MM.1S (cell line): ENCODE data around the gene RAB11FIP4.

Experiments used
- DNase-seq: peaks from one replicate; pipeline ENCODE4 v3.0.0-alpha.2; 2015
- H2AFZ ChIP-seq: fragments of 300-600 bp; sonication (generic); 2 replicates; pipeline ENCODE4 v1.6.0; 2016; ENCODE audit warnings: antibody characterized with exemption, low read length
- H3F3A ChIP-seq: fragments of 300-600 bp; sonication (generic); 2 replicates; pipeline ENCODE4 v1.6.1; 2016; ENCODE audit warnings: mild to moderate bottlenecking, antibody characterized with exemption, low read length, moderate library complexity, mixed read lengths; ENCODE audit not compliant: insufficient read depth
- H3K27ac ChIP-seq: fragments of 300-600 bp; sonication (generic); 2 replicates; pipeline ENCODE4 v1.5.1; 2016; ENCODE audit warnings: mild to moderate bottlenecking, low read length
- H3K27me3 ChIP-seq: fragments of 300-600 bp; sonication (generic); replicated peaks from 2 replicates; pipeline ENCODE4 v1.6.0; 2016; ENCODE audit warnings: low read length; ENCODE audit not compliant: insufficient read depth
- H3K36me3 ChIP-seq: fragments of 300-600 bp; sonication (generic); replicated peaks from 2 replicates; pipeline ENCODE4 v1.6.1; 2016; ENCODE audit warnings: mild to moderate bottlenecking, low read length, mixed read lengths; ENCODE audit not compliant: insufficient read depth
- H3K4me1 ChIP-seq: fragments of 300-600 bp; sonication (generic); 2 replicates; pipeline ENCODE4 v1.6.1; 2016; ENCODE audit warnings: low read length, mixed read lengths
- H3K4me2 ChIP-seq: fragments of 300-600 bp; sonication (generic); 2 replicates; pipeline ENCODE4 v1.6.0; 2016; ENCODE audit warnings: low read depth, low read length
- H3K4me3 ChIP-seq: fragments of 300-600 bp; sonication (generic); 2 replicates; pipeline ENCODE4 v1.5.1; 2016; ENCODE audit warnings: low read length, mixed read lengths
- H3K79me2 ChIP-seq: fragments of 300-600 bp; sonication (generic); 2 replicates; pipeline ENCODE4 v1.6.1; 2016; ENCODE audit warnings: mixed run types, low read length, mixed read lengths
- H3K9ac ChIP-seq: fragments of 300-600 bp; sonication (generic); 2 replicates; pipeline ENCODE4 v1.6.1; 2016; ENCODE audit warnings: low read length, mixed read lengths
- H3K9me2 ChIP-seq: fragments of 300-600 bp; sonication (generic); replicated peaks from 2 replicates; pipeline ENCODE4 v1.6.1; 2016; ENCODE audit warnings: mild to moderate bottlenecking, low read length, mixed read lengths; ENCODE audit not compliant: insufficient read depth
- H3K9me3 ChIP-seq: fragments of 300-600 bp; sonication (generic); replicated peaks from 2 replicates; pipeline ENCODE4 v1.6.1; 2016; ENCODE audit warnings: mild to moderate bottlenecking, low read length, mixed read lengths; ENCODE audit not compliant: insufficient read depth
- H4K20me1 ChIP-seq: fragments of 300-600 bp; sonication (generic); 2 replicates; pipeline ENCODE4 v1.6.1; 2016; ENCODE audit warnings: mild to moderate bottlenecking, low read length, moderate library complexity, mixed read lengths; ENCODE audit not compliant: insufficient read depth
- CTCF ChIP-seq: fragments of 300-600 bp; sonication (generic); IDR thresholded peaks from 2 replicates; pipeline ENCODE4 v1.5.1; 2016; ENCODE audit warnings: antibody characterized with exemption, low read length, mixed read lengths
- EZH2 ChIP-seq: fragments of 300-600 bp; sonication (generic); optimal IDR thresholded peaks from 2 replicates; pipeline ENCODE3; 2017; ENCODE audit warnings: low read depth, mild to moderate bottlenecking, antibody characterized with exemption, low read length, mixed read lengths
- EZH2phosphoT487 ChIP-seq: fragments of 300-600 bp; sonication (generic); IDR thresholded peaks from 2 replicates; pipeline ENCODE4 v1.6.1; 2018; ENCODE audit warnings: antibody characterized with exemption, low read length

Gene RAB11FIP4

DNA sequence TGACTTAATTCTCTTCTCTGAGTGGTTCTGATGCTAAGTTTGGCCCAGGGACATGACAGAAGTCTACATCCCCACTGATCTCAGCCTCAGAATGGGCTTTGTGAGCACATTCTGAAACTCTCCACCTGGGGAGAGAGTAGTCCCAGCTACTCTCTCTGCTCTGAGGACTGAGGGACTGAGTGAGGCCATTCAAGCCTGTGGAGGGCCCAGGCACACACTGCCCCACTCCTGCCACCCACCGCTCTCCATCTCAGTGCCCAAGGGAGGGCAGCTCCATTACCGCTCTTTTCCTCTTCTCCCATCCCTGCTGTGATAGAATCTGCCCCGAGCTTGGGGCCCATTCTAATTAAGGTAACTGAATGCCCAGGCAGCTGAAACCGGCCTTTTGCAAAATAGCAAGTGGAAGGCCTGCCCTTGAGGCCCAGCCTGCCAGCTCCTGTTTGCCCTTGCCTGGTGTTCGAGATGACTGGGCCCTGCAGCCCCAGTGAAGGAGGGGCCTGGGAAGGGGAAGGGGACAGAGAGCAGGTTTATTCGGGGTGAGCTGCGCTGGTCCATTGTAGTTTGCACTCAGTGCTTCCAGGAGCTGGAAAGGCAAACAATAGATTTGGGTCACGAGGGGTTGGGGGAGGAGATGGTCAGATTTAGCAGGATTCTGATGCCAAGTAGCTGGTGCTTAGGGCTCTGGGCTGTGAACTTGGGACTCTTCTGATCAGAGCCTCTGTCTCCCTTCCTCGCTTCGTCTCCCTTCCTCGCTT lies 76.2 kb downstream of the RAB11FIP4 start:
- Histone ChIP-seq H3K27ac (no peak overlapping the region), H3K9me3 (no peaks in the 10 kb centered on the region), H3K9ac (no peak overlapping the region), H3F3A (no peaks in the 10 kb centered on the region), H3K27me3 (no peaks in the 10 kb centered on the region), H3K4me2 (no peak overlapping the region), H3K4me3 (no peak overlapping the region), H3K36me3 (no peaks in the 10 kb centered on the region), H4K20me1 (no peaks in the 10 kb centered on the region), H3K4me1 (no peaks in the 10 kb centered on the region), H3K9me2 (no peaks in the 10 kb centered on the region), H3K79me2 (no peaks in the 10 kb centered on the region), H2AFZ (no peak overlapping the region)
- no peak for TF ChIP-seq EZH2
- no peak for TF ChIP-seq EZH2phosphoT487
- no peak for TF ChIP-seq CTCF
- DNase-seq: no peak

DNA sequence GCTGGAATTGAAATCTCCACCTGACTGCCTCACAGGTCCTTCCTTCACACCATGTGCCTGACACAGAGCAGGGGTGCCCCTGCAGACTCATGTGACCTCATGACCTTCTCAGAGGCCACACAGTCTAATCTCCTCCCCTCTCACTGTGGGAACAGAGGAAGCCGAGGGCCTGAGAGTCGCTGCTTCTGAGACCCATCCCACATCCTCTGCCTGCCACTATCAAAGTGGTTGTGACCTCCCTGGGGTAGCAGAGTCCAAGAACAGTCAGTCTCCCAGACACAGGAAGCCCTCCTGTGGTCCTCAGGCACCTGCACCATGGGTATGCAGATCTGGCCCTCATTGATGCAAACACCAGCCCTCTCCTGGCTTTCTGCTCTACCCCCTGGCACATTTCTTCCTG lies 78.5 kb downstream of the RAB11FIP4 start:
- TF ChIP-seq EZH2phosphoT487 (no peak), CTCF (no peak), EZH2 (no peak)
- H3K4me1 ChIP-seq: no peaks in the 10 kb centered on the region
- no peak overlapping the region for H2AFZ ChIP-seq
- no peak overlapping the region for H3K27ac ChIP-seq
- no peaks in the 10 kb centered on the region for H3K9me2 ChIP-seq
- H3K9me3 ChIP-seq: no peaks in the 10 kb centered on the region
- no peaks in the 10 kb centered on the region for H3K79me2 ChIP-seq
- no peaks in the 10 kb centered on the region for H3K36me3 ChIP-seq
- H4K20me1 ChIP-seq: no peaks in the 10 kb centered on the region
- no peaks in the 10 kb centered on the region for H3F3A ChIP-seq
- no peaks in the 10 kb centered on the region for H3K27me3 ChIP-seq
- H3K4me3 ChIP-seq: no peak overlapping the region
- DNase-seq: no peak
- H3K9ac ChIP-seq: no peak overlapping the region
- no peak overlapping the region for H3K4me2 ChIP-seq

DNA sequence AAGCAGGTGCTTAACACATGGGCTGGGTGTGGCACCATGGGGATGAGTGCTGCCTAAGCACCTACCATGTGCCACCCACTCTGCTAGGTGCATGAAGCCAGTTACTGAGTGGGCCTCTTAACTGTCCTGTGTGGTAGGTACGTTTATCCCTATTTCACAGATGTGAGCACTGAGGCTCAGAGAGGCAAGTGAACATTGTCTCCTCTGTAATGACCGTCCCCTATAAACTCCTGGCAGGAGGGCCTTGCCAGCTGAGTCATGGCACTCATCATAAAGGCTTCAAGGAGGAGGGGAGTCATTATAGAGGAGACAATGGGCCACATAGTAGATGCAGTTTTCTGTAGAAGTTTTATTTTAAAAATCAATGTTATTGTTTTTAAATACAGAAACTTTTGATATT lies 79.1 kb downstream of the RAB11FIP4 start:
- no peak overlapping the region for H2AFZ ChIP-seq
- H4K20me1 ChIP-seq: no peaks in the 10 kb centered on the region
- TF ChIP-seq EZH2phosphoT487 (no peak), EZH2 (no peak), CTCF (no peak)
- H3K79me2 ChIP-seq: no peaks in the 10 kb centered on the region
- H3K9ac ChIP-seq: no peak overlapping the region
- H3F3A ChIP-seq: no peaks in the 10 kb centered on the region
- no peaks in the 10 kb centered on the region for H3K9me2 ChIP-seq
- DNase-seq: no peak
- H3K4me1 ChIP-seq: no peaks in the 10 kb centered on the region
- H3K9me3 ChIP-seq: no peaks in the 10 kb centered on the region
- no peak overlapping the region for H3K4me2 ChIP-seq
- no peaks in the 10 kb centered on the region for H3K36me3 ChIP-seq
- no peak overlapping the region for H3K27ac ChIP-seq
- no peaks in the 10 kb centered on the region for H3K27me3 ChIP-seq
- H3K4me3 ChIP-seq: no peak overlapping the region
